GM23248 (cell line): ENCODE results near the gene ANO1.

Source experiments
- EZH2 ChIP-seq: fragments of 200-600 bp; sonication (generic); IDR thresholded peaks from 2 replicates; pipeline ENCODE4 v1.6.1; 2018; ENCODE audit warnings: antibody characterized with exemption, mild to moderate bottlenecking; ENCODE audit not compliant: insufficient read depth, poor library complexity, severe bottlenecking
- EZH2phosphoT487 ChIP-seq: fragments of 200-600 bp; sonication (generic); IDR thresholded peaks from 2 replicates; pipeline ENCODE4 v1.6.1; 2018; ENCODE audit warnings: antibody characterized with exemption, moderate library complexity, mild to moderate bottlenecking, low read depth; ENCODE audit not compliant: insufficient read depth

- TF ChIP-seq EZH2 (no peak), EZH2phosphoT487 (no peak)
These were observed 128.9 kb downstream of the ANO1 start for GRCh38 chr11:70206982-70207376.
